Skin of body (tissue), 2 donors: ENCODE data around the gene HSPG2. TPM values are rescaled to one million over a fixed set of nuclear protein-coding genes. Genes with fewer than 3 reads are reported as not detected.

Experiments
- DNase-seq: peaks from one replicate; lab custom pipeline; 2025; lab: John Stamatoyannopoulos, UW
- total RNA-seq: library from RNA; depleted of rRNA; stranded (reverse); fragments of >200 nt; gene quantifications from one replicate; pipeline ENCODE4 v1.2.3, GENCODE V29; 2014

The HSPG2 gene
- total RNA-seq, 1 donor from 2014 or later, result 121 TPM

GRCh38 chr1:21867451-21867996 is 69.6 kb downstream of the HSPG2 start:
- no peak for DNase-seq

DNA sequence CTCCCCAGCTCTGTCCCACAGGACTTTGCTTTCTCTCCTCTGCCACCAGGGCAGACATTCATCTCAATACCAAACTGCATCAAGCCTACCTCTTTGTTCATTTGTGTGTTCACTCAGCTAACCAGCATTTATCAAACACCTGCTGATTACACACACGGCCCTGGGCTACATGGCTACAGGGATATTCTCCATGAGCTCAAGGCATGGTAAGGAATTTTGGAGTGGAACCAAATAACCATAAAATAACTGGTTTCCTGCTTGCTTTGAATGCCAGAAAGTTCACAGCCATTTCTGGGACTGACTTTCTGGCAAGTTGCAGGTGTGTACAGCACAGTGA is 70.4 kb downstream of the HSPG2 start:
- DNase-seq, result no peak

GRCh38 chr1:21865943-21866706 is 71.0 kb downstream of the HSPG2 start:
- DNase-seq, result no peak

DNA sequence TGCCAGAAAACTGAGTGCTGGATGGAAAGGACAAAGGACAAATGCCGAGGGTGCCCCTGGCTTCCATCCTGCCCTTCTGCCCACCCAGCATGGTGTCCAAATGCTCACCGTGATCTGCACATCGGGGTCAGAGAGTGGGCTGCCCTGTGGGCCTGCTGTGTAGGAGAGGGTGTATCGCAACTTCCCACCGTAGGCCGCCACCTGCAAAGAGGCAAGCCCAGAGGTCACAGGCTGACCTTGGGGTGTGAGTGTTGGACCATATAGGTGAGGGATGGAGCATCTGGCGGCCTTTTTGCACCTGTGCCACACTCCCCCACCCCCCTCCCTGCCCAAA is 71.5 kb downstream of the HSPG2 start:
- DNase-seq, result no peak

DNA sequence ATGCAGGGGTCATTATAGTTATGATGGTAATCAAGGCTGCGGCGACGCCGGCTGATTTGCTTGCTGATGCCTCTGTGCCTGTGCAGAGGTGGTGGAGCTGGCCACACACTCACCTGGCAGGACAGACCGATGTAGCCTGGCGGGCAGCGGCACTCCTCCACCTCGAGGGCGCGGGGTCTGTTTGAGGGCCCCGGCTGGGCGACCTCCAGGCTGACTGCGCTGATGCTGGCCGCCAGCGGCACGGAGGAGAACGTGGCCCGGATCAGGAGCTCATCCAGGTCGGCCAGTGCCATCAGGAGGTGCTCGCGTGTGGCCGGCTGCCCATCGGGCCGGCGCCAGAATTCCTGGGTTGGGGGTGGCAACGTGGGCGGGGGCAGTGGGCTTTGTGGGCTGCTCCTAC is 72.4 kb downstream of the HSPG2 start:
- DNase-seq, result no peak

GRCh38 chr1:21863981-21864380 is 73.1 kb downstream of the HSPG2 start:
- DNase-seq, result no peak

GRCh38 chr1:21861602-21862429 is 75.3 kb downstream of the HSPG2 start:
- DNase-seq, result no peak

- no peak for DNase-seq
Observed at GRCh38 chr1:21860971-21861370, 76.1 kb downstream of the HSPG2 start.

- no peak for DNase-seq
Observed at GRCh38 chr1:21859669-21860179, 77.4 kb downstream of the HSPG2 start.

- DNase-seq, result no peak
Observed at GRCh38 chr1:21857840-21858670, 79.1 kb downstream of the HSPG2 start.

DNA sequence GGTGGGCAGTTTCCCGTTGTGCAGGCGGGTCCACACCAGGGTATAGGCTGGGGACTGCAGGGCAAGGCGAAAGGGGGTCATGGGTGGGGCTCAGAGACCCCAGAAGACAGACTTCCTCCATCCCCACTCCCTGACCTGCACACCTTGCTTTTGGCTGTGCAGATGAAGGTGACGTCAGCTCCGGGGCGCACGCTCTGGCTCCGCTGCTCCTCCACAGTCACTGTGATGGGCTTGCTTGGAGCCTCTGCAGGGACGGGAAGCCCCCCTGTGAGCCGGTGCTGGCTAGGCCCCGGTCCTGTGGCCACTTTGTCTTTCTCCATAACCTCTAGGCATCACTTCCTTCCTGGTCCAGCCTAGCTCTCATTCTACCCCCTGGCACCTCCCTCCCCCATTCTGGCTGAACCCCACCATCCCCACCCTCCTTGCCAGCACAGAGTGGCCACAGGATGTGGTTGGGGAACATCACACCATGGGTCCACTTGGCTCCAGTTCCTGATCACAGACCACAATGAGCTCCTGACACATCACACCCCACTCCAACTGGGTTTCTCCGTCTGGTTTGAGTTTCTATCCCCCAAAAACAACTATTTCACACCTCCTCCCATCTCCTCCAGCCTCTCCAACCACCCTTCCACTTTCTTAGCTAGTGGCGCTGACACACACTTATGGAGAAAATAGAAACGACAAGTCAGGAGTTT is 79.8 kb downstream of the HSPG2 start:
- DNase-seq, result no peak

GRCh38 chr1:21855257-21856096 is 81.6 kb downstream of the HSPG2 start:
- DNase-seq, result no peak

DNA sequence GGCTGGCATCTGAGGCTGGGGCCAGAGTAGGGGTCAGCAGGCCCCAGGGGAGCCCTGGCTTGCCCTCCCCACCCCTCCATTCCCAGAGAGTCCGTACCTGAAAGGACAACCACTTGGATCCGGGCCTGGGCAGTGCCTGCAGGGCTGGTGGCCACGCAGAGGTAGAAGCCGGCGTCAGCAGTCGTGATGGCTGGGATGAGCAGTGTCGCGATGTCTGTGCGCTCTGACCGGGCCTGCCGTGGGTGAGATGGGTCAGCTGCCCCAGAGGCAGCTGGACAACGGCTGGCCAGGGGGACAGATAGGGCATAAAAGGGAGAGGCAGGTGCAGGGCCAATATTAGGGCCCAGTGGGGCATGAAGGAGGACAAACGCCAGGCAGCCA is 82.4 kb downstream of the HSPG2 start:
- no peak for DNase-seq

- DNase-seq, result no peak
Observed at GRCh38 chr1:21854090-21854750, 82.9 kb downstream of the HSPG2 start.

- DNase-seq, result no peak
Observed at GRCh38 chr1:21853131-21853427, 84.0 kb downstream of the HSPG2 start.

DNA sequence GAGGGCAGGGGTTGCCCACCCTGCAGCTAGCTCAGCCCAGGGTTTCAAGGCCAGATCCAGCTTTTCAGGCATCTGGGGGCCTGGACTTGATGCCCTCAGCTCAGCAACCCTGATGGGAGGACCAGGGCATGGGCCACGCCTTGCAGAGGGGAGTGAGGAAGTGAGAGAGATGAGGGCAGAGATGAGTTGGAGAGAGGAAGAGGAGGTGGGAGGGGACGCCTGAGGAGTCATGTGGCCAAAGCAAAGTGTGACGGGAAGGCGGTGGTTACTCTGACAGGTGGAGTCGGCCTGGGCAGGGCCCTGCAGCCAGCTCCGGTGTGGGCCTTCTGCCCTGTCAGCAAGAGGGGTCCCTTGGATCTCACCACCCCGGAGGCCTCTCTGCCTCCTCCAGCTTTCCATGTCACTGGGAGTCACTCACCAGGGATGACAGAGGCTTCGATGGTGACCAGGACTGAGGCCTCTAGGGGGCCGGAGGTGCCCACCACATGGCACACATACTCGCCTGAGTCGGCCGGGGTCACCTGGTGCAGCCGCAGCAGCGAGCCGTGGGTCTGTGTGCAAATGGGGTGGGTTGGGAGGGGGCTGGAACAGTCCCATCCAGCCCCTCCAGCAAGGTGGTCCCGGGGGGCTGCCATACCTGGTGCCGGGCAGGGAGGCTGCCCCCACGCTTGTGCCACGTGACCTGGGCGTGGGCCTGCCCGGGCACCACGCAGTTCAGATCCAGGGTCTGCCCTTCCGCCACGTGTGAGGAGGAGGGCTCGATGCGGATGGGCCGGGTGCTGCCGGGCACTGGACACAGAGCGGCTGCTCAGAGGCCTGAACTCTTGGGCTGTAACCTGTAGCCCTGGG is 84.6 kb downstream of the HSPG2 start:
- no peak for DNase-seq

DNA sequence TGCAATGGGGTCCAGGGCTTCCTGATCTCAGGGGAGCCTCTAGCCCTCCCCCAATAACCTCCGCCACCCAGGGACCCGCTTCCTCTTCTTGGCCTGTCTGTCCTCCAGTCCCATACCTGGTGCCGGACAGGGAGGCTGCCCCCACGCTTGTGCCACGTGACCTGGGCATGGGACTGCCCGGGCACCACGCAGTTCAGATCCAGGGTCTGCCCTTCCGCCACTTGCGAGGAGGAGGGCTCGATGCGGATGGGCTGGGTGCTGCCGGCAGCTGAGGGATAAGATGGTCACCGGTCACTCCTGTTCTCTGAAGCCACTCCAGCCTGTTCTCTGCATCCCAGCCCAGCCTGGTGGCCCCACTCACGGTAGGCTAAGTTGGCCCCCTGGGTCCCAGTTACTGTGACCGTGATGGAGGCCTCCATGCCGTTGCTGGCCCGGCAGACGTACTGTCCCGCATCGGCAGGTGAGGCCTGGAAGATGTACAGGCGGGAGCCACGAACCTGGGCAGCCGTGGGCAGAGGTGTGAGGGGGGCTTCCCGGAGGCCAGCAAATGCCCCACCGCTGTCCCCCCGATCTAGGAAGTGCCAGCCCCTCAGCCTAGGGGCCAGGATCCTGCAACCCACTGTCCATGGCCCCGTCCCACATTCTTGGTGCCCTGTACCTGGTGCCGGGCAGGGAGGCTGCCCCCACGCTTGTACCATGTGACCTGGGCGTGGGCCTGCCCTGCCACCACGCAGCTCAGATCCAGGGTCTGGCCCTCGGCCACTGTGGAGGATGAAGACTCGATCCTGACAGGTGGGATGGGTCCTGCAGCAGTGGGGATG is 85.5 kb downstream of the HSPG2 start:
- no peak for DNase-seq
